ENCODE results near the gene SLC16A2. TPM values are rescaled to one million over a fixed set of nuclear protein-coding genes. Genes with fewer than 3 reads are reported as not detected.
A peak's percentile ranks its signal among the peaks of the same experiment; 100 is the strongest.

The SLC16A2 gene
- total RNA-seq, 2 donors from 2014 or later = 0.10 to 0.12 TPM

GRCh38 chrX:74536152-74536831, 115.0 kb downstream of the SLC16A2 start:
- Mint-ChIP-seq H3K27ac (peak overlapping the region; percentile 41), H3K4me3 (peak overlapping the region; percentile 87), H3K36me3 (ENCODE audit: low read depth) (no peaks in the 10 kb centered on the region), H3K27me3 (no peaks in the 10 kb centered on the region), H3K4me1 (peaks cover 10% of the 10 kb centered on the region)
- H3K9me3 ChIP-seq (ENCODE audit: control insufficient read depth, low read length, poor library complexity, severe bottlenecking) = no peaks in the 10 kb centered on the region
- DNase-seq = peak in 2 of 3 donors; percentile 14 to 17
- peak; percentile 50 for ATAC-seq

GRCh38 chrX:74536832-74537371, 115.6 kb downstream of the SLC16A2 start:
- Mint-ChIP-seq H3K4me3 (peak overlapping the region; percentile 87), H3K27ac (peak overlapping the region; percentile 85), H3K4me1 (peaks cover 10% of the 10 kb centered on the region), H3K27me3 (no peaks in the 10 kb centered on the region), H3K36me3 (ENCODE audit: low read depth) (no peaks in the 10 kb centered on the region)
- no peaks in the 10 kb centered on the region for H3K9me3 ChIP-seq (ENCODE audit: control insufficient read depth, low read length, poor library complexity, severe bottlenecking)
- ATAC-seq (peak; percentile 10), DNase-seq (no peak)

DNA sequence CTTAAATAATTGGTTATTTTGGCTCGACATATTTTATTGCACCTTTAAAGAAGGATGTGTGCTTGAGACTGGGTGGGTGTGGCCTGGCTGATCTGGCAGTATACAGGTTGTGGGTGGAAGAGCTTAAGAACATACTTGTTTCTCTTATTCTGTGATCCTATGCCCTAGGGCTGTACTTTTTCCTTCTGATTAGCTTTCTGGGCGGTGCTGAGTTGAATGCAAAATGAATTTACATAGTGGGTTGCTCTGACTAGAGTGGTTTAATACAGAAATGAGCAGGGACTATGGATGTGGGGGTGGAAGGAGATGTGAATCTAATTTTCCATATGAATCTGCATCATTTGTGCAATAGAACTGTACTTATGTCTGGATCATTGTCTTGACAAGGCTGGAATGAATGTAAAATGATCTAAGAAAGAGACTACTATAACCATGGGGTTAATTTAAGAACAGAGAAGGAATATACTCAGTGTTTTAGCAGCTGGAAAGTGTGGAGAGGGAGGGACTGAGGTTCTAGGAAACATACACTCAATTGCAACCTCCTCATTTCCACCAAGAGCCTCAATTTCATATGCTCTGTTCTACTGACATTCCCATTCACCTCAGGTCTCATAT, 119.4 kb downstream of the SLC16A2 start:
- ATAC-seq (no peak), DNase-seq (no peak)
- H3K4me3 Mint-ChIP-seq = no peak overlapping the region
- H3K36me3 Mint-ChIP-seq (ENCODE audit: low read depth) = no peaks in the 10 kb centered on the region
- H3K27me3 Mint-ChIP-seq = no peaks in the 10 kb centered on the region
- no peak overlapping the region for H3K27ac Mint-ChIP-seq
- H3K9me3 ChIP-seq (ENCODE audit: control insufficient read depth, low read length, poor library complexity, severe bottlenecking) = no peaks in the 10 kb centered on the region
- peaks cover 6% of the 10 kb centered on the region for H3K4me1 Mint-ChIP-seq

DNA sequence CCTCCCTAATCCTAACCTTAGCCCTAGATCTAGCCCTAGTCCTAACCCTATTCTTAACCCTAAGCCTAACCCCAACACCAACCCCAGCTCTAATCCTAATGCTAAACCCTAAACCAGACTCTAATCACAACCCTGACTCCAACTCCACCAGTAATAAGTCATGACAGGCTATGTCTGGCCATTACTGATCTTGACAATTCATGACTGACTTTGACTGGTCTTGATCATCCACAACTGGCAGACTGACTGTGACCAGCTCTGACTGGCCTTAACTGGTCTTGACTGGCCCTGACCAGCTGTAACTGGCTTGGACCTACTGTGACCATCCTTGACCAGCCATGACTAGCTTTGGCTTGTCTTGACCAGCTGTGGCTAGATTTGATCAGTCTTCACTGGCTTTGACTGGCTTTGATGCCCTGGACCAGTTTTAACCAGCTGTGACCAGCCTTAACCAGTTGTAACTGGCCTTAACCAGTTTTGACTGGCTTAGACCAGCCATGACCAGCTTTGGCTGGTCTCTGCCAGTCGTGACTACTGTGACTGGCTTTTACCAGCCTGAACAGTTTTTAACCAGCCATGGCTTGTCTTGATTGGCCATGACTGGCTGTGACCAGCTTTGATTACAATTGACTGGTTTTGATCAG, 124.7 kb downstream of the SLC16A2 start:
- Mint-ChIP-seq H3K27ac (no peak overlapping the region), H3K4me1 (peaks cover 2% of the 10 kb centered on the region), H3K27me3 (no peaks in the 10 kb centered on the region), H3K4me3 (no peak overlapping the region), H3K36me3 (ENCODE audit: low read depth) (no peaks in the 10 kb centered on the region)
- H3K9me3 ChIP-seq (ENCODE audit: control insufficient read depth, low read length, poor library complexity, severe bottlenecking) = no peaks in the 10 kb centered on the region
- DNase-seq (no peak), ATAC-seq (no peak)

- no peak overlapping the region for H3K4me3 Mint-ChIP-seq
These were observed 125.7 kb downstream of the SLC16A2 start for GRCh38 chrX:74546984-74547383.

GRCh38 chrX:74550295-74550802, 129.1 kb downstream of the SLC16A2 start:
- ATAC-seq = peak; percentile 99
- Mint-ChIP-seq H3K27ac (no peak overlapping the region), H3K4me3 (no peak overlapping the region), H3K27me3 (no peaks in the 10 kb centered on the region), H3K36me3 (ENCODE audit: low read depth) (no peaks in the 10 kb centered on the region), H3K4me1 (peaks cover 2% of the 10 kb centered on the region)
- DNase-seq = peak; percentile 72 to 77 (median 75)
- no peaks in the 10 kb centered on the region for H3K9me3 ChIP-seq (ENCODE audit: control insufficient read depth, low read length, poor library complexity, severe bottlenecking)

More at GRCh38 chrX:74546984-74547383, 125.7 kb downstream of the SLC16A2 start:
- Mint-ChIP-seq H3K4me1 (peaks cover 2% of the 10 kb centered on the region), H3K36me3 (ENCODE audit: low read depth) (no peaks in the 10 kb centered on the region), H3K27me3 (no peaks in the 10 kb centered on the region), H3K27ac (no peak overlapping the region)
- DNase-seq (no peak), ATAC-seq (no peak)
- no peaks in the 10 kb centered on the region for H3K9me3 ChIP-seq (ENCODE audit: control insufficient read depth, low read length, poor library complexity, severe bottlenecking)

GRCh38 chrX:74551934-74552333, 130.6 kb downstream of the SLC16A2 start:
- H3K4me1 Mint-ChIP-seq = peaks cover 4% of the 10 kb centered on the region
- H3K27me3 Mint-ChIP-seq = no peaks in the 10 kb centered on the region
- no peak for ATAC-seq
- H3K4me3 Mint-ChIP-seq = peak overlapping the region; percentile 41
- no peak for DNase-seq
- no peaks in the 10 kb centered on the region for H3K9me3 ChIP-seq (ENCODE audit: control insufficient read depth, low read length, poor library complexity, severe bottlenecking)
- H3K27ac Mint-ChIP-seq = no peak overlapping the region
- no peaks in the 10 kb centered on the region for H3K36me3 Mint-ChIP-seq (ENCODE audit: low read depth)

DNA sequence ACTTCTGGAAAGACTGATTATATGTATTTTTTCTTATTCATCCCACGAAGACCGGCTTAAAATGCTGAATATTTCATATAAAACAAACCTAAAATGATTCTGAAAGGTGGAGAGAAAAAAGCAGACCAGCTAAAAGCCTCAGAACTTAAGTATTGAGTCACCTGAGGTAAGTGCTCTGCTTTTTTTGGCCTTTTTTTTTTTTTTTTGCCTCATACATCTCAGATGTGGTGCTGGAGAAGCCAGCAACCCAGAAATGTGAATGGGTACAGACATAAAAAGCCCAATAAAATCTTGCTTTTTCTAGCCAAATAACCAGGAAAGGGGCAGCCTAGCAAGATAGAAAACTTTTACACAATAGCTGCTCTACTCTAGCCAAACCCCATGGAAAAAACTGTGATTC, 136.1 kb downstream of the SLC16A2 start:
- no peak overlapping the region for H3K27ac Mint-ChIP-seq
- H3K36me3 Mint-ChIP-seq (ENCODE audit: low read depth) = no peaks in the 10 kb centered on the region
- H3K9me3 ChIP-seq (ENCODE audit: control insufficient read depth, low read length, poor library complexity, severe bottlenecking) = no peaks in the 10 kb centered on the region
- H3K4me1 Mint-ChIP-seq = peaks cover 2% of the 10 kb centered on the region
- no peak overlapping the region for H3K4me3 Mint-ChIP-seq
- H3K27me3 Mint-ChIP-seq = no peaks in the 10 kb centered on the region
- DNase-seq (no peak), ATAC-seq (no peak)

DNA sequence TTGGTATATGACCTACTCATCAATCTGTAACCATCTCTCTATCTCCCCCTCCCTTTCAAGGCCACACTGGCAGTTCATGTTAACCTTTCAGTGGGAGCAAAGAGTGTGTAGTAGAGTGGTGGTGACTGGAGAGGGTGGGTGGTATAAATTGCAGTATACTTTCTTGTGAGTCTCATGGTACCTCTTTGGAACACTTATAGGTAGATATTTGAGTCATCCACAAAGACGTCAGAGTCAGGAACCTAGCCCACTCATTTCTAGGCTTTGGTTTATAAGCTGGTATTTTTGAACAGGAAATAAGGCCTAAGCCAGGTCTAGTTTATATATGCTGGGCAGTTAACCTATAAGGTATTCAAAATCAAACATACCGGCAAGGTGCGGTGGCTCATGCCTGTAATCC, 156.8 kb downstream of the SLC16A2 start:
- Mint-ChIP-seq H3K4me3 (no peak overlapping the region), H3K36me3 (ENCODE audit: low read depth) (no peaks in the 10 kb centered on the region), H3K27me3 (no peaks in the 10 kb centered on the region), H3K4me1 (no peaks in the 10 kb centered on the region), H3K27ac (no peak overlapping the region)
- no peak for DNase-seq
- no peaks in the 10 kb centered on the region for H3K9me3 ChIP-seq (ENCODE audit: control insufficient read depth, low read length, poor library complexity, severe bottlenecking)
- no peak for ATAC-seq

GRCh38 chrX:74579597-74580198, 158.4 kb downstream of the SLC16A2 start:
- no peak for DNase-seq
- no peaks in the 10 kb centered on the region for H3K9me3 ChIP-seq (ENCODE audit: control insufficient read depth, low read length, poor library complexity, severe bottlenecking)
- no peaks in the 10 kb centered on the region for H3K36me3 Mint-ChIP-seq (ENCODE audit: low read depth)
- no peak for ATAC-seq
- H3K27ac Mint-ChIP-seq = no peak overlapping the region
- no peaks in the 10 kb centered on the region for H3K4me1 Mint-ChIP-seq
- no peak overlapping the region for H3K4me3 Mint-ChIP-seq
- no peaks in the 10 kb centered on the region for H3K27me3 Mint-ChIP-seq

Other genes starting within 250 kb of the SLC16A2 start
- not detected for gene ZCCHC13, start 117.3 kb upstream of the SLC16A2 start, total RNA-seq
- 10 to 100 TPM; 52.0 to 55.2 TPM for gene RLIM, start 193.1 kb downstream of the SLC16A2 start, total RNA-seq